OCI-LY1 (cell line): Measurements from ENCODE around the gene COL21A1.

Source experiments
- EZH2 ChIP-seq: fragments of 200-600 bp; sonication (generic), shearing (Covaris generic); IDR thresholded peaks from 2 replicates; pipeline ENCODE4 v1.8.0; 2017; ENCODE audit warnings: borderline replicate concordance, mixed run types, mild to moderate bottlenecking, antibody characterized with exemption, low read length, moderate library complexity, mixed read lengths
- TF ChIP-seq, protein P1 (sequence below): fragments of 200-600 bp; sonication (generic), shearing (Covaris generic); IDR thresholded peaks from 2 replicates; pipeline ENCODE4 v1.5.1; 2017; ENCODE audit warnings: mild to moderate bottlenecking, antibody characterized with exemption, low read length, moderate library complexity, mixed read lengths

DNA sequence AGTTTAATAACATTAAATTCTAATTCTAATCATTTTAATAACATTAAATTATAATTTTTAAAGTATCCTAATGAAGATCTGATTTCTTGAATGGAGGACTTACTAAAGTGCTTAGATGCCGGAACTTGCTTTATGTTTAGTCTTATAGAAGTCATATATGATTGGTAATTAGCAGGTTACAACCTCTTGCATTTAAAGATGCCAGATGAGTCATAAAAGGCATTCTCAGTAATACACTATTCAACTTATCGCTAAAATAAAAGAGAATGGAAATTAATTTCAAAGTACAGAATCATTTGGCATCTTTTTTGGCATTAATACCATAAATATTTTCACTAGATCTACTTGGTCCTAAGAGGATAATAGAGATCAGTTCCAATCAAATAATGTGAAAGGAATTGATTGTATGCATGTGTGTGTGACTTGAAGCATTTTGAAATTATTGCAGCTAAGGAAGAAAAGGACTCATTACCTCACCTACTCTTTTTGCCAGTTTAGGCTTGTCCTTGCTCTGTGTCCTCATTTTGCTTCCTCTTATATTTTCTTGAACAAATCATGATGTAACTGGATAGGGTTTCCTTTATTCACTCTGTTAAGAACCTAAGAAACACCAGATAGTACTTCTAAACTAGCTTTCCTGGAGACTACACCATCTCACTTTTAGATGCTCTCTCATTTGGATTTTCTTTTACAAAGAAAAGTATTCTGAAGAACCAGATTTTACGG is 2.7 kb downstream of the COL21A1 start:
- TF ChIP-seq, protein P1, sequence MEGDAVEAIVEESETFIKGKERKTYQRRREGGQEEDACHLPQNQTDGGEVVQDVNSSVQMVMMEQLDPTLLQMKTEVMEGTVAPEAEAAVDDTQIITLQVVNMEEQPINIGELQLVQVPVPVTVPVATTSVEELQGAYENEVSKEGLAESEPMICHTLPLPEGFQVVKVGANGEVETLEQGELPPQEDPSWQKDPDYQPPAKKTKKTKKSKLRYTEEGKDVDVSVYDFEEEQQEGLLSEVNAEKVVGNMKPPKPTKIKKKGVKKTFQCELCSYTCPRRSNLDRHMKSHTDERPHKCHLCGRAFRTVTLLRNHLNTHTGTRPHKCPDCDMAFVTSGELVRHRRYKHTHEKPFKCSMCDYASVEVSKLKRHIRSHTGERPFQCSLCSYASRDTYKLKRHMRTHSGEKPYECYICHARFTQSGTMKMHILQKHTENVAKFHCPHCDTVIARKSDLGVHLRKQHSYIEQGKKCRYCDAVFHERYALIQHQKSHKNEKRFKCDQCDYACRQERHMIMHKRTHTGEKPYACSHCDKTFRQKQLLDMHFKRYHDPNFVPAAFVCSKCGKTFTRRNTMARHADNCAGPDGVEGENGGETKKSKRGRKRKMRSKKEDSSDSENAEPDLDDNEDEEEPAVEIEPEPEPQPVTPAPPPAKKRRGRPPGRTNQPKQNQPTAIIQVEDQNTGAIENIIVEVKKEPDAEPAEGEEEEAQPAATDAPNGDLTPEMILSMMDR: no peak
- no peak for TF ChIP-seq EZH2
